Activated CD4-positive, alpha-beta T cell treated with anti-CD3 and anti-CD28 coated beads for 1 hour (primary cell): ENCODE data around the gene CAND2.
"Not testable (repeated sequence)": the region's sequence is repeated elsewhere in the genome, so short reads cannot be mapped to it uniquely, and the experiment has no call there.

ENCODE experiments used
- DNase-seq: peaks from one replicate; pipeline ENCODE4 v3.0.0-alpha.2; 2020

CAND2 gene

GRCh38 chr3:12772462-12772861, 24.0 kb upstream of the CAND2 start:
- no peak for DNase-seq

GRCh38 chr3:12773030-12773709, 23.3 kb upstream of the CAND2 start:
- no peak for DNase-seq

GRCh38 chr3:12773710-12774086, 22.8 kb upstream of the CAND2 start:
- no peak for DNase-seq

- DNase-seq, result no peak
Observed at GRCh38 chr3:12774619-12775018, 21.9 kb upstream of the CAND2 start.

- DNase-seq, result no peak
Observed at GRCh38 chr3:12775226-12775625, 21.3 kb upstream of the CAND2 start.

GRCh38 chr3:12775970-12776369, 20.5 kb upstream of the CAND2 start:
- DNase-seq, result not testable (repeated sequence)

- no peak for DNase-seq
Observed at GRCh38 chr3:12777171-12777570, 19.3 kb upstream of the CAND2 start.

- DNase-seq, result no peak
Observed at GRCh38 chr3:12780751-12781150, 15.7 kb upstream of the CAND2 start.

- no peak for DNase-seq
Observed at GRCh38 chr3:12782172-12782815, 14.2 kb upstream of the CAND2 start.

GRCh38 chr3:12785096-12785495, 11.4 kb upstream of the CAND2 start:
- no peak for DNase-seq

GRCh38 chr3:12787346-12787745, 9.1 kb upstream of the CAND2 start:
- peak; percentile 36 for DNase-seq

GRCh38 chr3:12787967-12788690, 8.4 kb upstream of the CAND2 start:
- not testable (repeated sequence) for DNase-seq

GRCh38 chr3:12791430-12791829, 5.0 kb upstream of the CAND2 start:
- no peak for DNase-seq

- no peak for DNase-seq
Observed at GRCh38 chr3:12793701-12794100, 2.8 kb upstream of the CAND2 start.

- no peak for DNase-seq
Observed at GRCh38 chr3:12797124-12797891, 828 bp downstream of the CAND2 start.

GRCh38 chr3:12797892-12798558, 1.5 kb downstream of the CAND2 start:
- no peak for DNase-seq

- DNase-seq, result no peak
Observed at GRCh38 chr3:12798559-12799179, 2.2 kb downstream of the CAND2 start.

GRCh38 chr3:12799525-12800440, 3.3 kb downstream of the CAND2 start:
- DNase-seq, result no peak

GRCh38 chr3:12803371-12803770, 6.9 kb downstream of the CAND2 start:
- DNase-seq, result no peak

- DNase-seq, result no peak
Observed at GRCh38 chr3:12807066-12807465, 10.6 kb downstream of the CAND2 start.
